Tibial nerve (tissue), 4 donors: ENCODE data around the gene CIT. TPM values are rescaled to one million over a fixed set of nuclear protein-coding genes. Genes with fewer than 3 reads are reported as not detected.
A peak's percentile ranks its signal among the peaks of the same experiment; 100 is the strongest.

Experiments used
- DNase-seq, 2 donors: peaks; one replicate each; pipeline ENCODE4 v3.0.0-alpha.2; 2019; ENCODE audit warnings: low spot score in 2 of 2
- H3K27ac ChIP-seq, 4 donors: fragments of 200-600 bp; sonication (generic) in 3 of 4; one replicate each; pipeline ENCODE4 v1.5.1; 2017 to 2019; ENCODE audit warnings: mild to moderate bottlenecking in 1 of 4
- H3K27me3 ChIP-seq, 2 donors: fragments of 200-600 bp; sonication (generic) in 1 of 2; one replicate each; pipeline versions ENCODE4 v1.5.1 to v1.6.0; 2017 to 2019
- H3K36me3 ChIP-seq, 3 donors: fragments of 200-600 bp; sonication (generic); one replicate each; pipeline ENCODE4 v1.5.1; 2018 to 2019
- H3K4me1 ChIP-seq, 4 donors: fragments of 200-600 bp; sonication (generic) in 3 of 4; one replicate each; pipeline ENCODE4 v1.5.1; 2017 to 2019
- H3K4me3 ChIP-seq, 4 donors: fragments of 200-600 bp; sonication (generic) in 3 of 4; one replicate each; pipeline ENCODE4 v1.5.1; 2017 to 2019; ENCODE audit warnings: mild to moderate bottlenecking in 1 of 4, moderate library complexity in 1 of 4
- H3K9me3 ChIP-seq, 4 donors: fragments of 200-600 bp; sonication (generic) in 3 of 4; one replicate each; pipeline ENCODE4 v1.5.1; 2017 to 2019
- EP300 ChIP-seq, 2 donors: sonication (generic); formaldehyde crosslinking; IDR thresholded peaks; one replicate each; pipeline ENCODE4 v1.6.1; 2017; ENCODE audit warnings: antibody characterized with exemption in 2 of 2, mild to moderate bottlenecking in 1 of 2
- POLR2A ChIP-seq, 2 donors: fragments of 450-650 bp; IDR thresholded peaks; one replicate each; pipeline ENCODE4 v1.6.1; 2017; ENCODE audit warnings: antibody characterized with exemption in 2 of 2, mild to moderate bottlenecking in 2 of 2, moderate library complexity in 2 of 2
- WGBS, 2 donors: methylation state at CpG; one replicate each; pipeline ENCODE4 v1.1.5; 2018; 5-methylcytosine and 5-hydroxymethylcytosine counted together
- total RNA-seq, 4 donors: library from RNA; depleted of rRNA; stranded (reverse); fragments of >200 nt; gene quantifications; one replicate each; pipeline ENCODE4 v1.1.0, GENCODE V29; 2016
- TF ChIP-seq, protein P1 (sequence below), 5 experiments: fragments of 200-600 bp in 3 of 5; fragments of 450-650 bp in 2 of 5; sonication (generic) in 3 of 5; IDR thresholded peaks; one replicate each; pipeline ENCODE4 v1.5.1; 2016 to 2019; ENCODE audit warnings: antibody characterized with exemption in 5 of 5, mild to moderate bottlenecking in 3 of 5, moderate library complexity in 2 of 5

Gene CIT
- total RNA-seq, 4 donors from 2014 or later: 22.0 to 72.1 (median 40.8) TPM

- peak within 1 kb of the TSS; percentile 78 to 96 (median 88) for H3K27ac ChIP-seq
- TF ChIP-seq EP300 (IDR thresholded peaks at IDR 0.05) (peak; percentile 72 to 94), POLR2A (IDR thresholded peaks at IDR 0.05) (peak; percentile 47 to 52)
- TF ChIP-seq, protein P1, sequence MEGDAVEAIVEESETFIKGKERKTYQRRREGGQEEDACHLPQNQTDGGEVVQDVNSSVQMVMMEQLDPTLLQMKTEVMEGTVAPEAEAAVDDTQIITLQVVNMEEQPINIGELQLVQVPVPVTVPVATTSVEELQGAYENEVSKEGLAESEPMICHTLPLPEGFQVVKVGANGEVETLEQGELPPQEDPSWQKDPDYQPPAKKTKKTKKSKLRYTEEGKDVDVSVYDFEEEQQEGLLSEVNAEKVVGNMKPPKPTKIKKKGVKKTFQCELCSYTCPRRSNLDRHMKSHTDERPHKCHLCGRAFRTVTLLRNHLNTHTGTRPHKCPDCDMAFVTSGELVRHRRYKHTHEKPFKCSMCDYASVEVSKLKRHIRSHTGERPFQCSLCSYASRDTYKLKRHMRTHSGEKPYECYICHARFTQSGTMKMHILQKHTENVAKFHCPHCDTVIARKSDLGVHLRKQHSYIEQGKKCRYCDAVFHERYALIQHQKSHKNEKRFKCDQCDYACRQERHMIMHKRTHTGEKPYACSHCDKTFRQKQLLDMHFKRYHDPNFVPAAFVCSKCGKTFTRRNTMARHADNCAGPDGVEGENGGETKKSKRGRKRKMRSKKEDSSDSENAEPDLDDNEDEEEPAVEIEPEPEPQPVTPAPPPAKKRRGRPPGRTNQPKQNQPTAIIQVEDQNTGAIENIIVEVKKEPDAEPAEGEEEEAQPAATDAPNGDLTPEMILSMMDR (IDR thresholded peaks at IDR 0.05): peak; percentile 87 to 99 (median 93)
- no peaks in the 10 kb centered on the region for H3K27me3 ChIP-seq
- peak within 1 kb of the TSS; percentile 63 to 92 (median 79) for H3K4me3 ChIP-seq
- H3K9me3 ChIP-seq: no peaks in the 10 kb centered on the region
- H3K4me1 ChIP-seq: peaks cover 0 to 38% (median 21%) of the 10 kb centered on the region in 4 donors
- peak; percentile 84 to 86 for DNase-seq
- peaks cover 0 to 21% (median 2%) of the 10 kb centered on the region in 3 donors for H3K36me3 ChIP-seq
- WGBS, 2 donors: 1% methylated on average over 49 of the region's 69 CpGs
These were observed 209.4 kb downstream of the CIT start, which contains the start of gene PRKAB1 for GRCh38 chr12:119667577-119668323. PRKAB1 (plus strand) TSS chr12:119668133; CDS start chr12:119668245, 112 bp downstream.

- no peaks in the 10 kb centered on the region for H3K9me3 ChIP-seq
- 10 to 11% methylated on average over 9 of the region's 9 CpGs for WGBS, 2 donors
- no peaks in the 10 kb centered on the region for H3K27me3 ChIP-seq
- H3K4me3 ChIP-seq: peak overlapping the region; percentile 63 to 92 (median 79)
- TF ChIP-seq POLR2A (IDR thresholded peaks at IDR 0.05): no peak
- TF ChIP-seq, protein P1 (IDR thresholded peaks at IDR 0.05): no peak
- no peak for TF ChIP-seq EP300 (IDR thresholded peaks at IDR 0.05)
- peaks cover 0 to 14% (median 0%) of the 10 kb centered on the region in 3 donors for H3K36me3 ChIP-seq
- no peak for DNase-seq
- peak overlapping the region in 1 of 4 donors; percentile 90 for H3K27ac ChIP-seq
- H3K4me1 ChIP-seq: peaks cover 0 to 38% (median 20%) of the 10 kb centered on the region in 4 donors
These were observed 210.1 kb downstream of the CIT start for GRCh38 chr12:119666900-119667576.

GRCh38 chr12:119666226-119666795, 210.8 kb downstream of the CIT start:
- DNase-seq: no peak
- 44 to 48% methylated on average over 2 of the region's 2 CpGs for WGBS, 2 donors
- Histone ChIP-seq H3K4me1 (peaks cover 0 to 38% (median 20%) of the 10 kb centered on the region in 4 donors), H3K27ac (peak overlapping the region in 1 of 4 donors; percentile 17), H3K9me3 (no peaks in the 10 kb centered on the region), H3K4me3 (no peak overlapping the region), H3K27me3 (no peaks in the 10 kb centered on the region), H3K36me3 (peaks cover 0 to 7% (median 0%) of the 10 kb centered on the region in 3 donors)
- TF ChIP-seq, protein P1 (IDR thresholded peaks at IDR 0.05): no peak
- TF ChIP-seq EP300 (IDR thresholded peaks at IDR 0.05): no peak
- TF ChIP-seq POLR2A (IDR thresholded peaks at IDR 0.05): no peak

- Histone ChIP-seq H3K9me3 (no peaks in the 10 kb centered on the region), H3K36me3 (no peaks in the 10 kb centered on the region), H3K4me1 (peaks cover 0 to 32% (median 20%) of the 10 kb centered on the region in 4 donors), H3K4me3 (no peak overlapping the region), H3K27ac (no peak overlapping the region), H3K27me3 (no peaks in the 10 kb centered on the region)
- 91 to 94% methylated on average over 4 of the region's 4 CpGs for WGBS, 2 donors
- DNase-seq: no peak
- TF ChIP-seq EP300 (IDR thresholded peaks at IDR 0.05) (no peak), POLR2A (IDR thresholded peaks at IDR 0.05) (no peak)
- TF ChIP-seq, protein P1 (IDR thresholded peaks at IDR 0.05): no peak
These were observed 211.8 kb downstream of the CIT start for GRCh38 chr12:119665164-119665929.
